ENCODE data around the gene KAT6B.

Gene KAT6B

GRCh38 chr10:74988054-74988775 lies 161.8 kb downstream of the KAT6B start:
- no peak for DNase-seq (ENCODE audit: low spot score)

- no peak for DNase-seq (ENCODE audit: low spot score)
Measured at GRCh38 chr10:74988832-74989561, 162.6 kb downstream of the KAT6B start.

DNA sequence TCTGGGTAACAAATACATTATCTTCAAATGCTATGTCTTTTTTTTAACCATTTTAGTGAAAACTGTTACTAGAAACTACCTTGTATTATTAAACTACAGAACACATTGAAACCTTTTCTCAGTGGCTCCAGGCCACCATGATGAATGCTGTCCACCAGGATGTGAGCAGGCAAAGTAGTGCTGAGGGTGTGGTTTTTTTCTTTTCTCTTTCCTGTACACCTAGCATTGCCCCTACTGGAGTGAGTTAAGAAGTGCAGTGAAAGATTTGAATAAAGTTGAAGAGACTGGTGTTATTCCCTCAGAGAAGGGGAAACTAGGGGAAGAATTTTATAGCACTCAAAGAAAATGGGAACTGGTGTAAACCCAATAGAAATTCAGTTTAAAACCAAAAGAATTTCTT lies 165.0 kb downstream of the KAT6B start:
- peak; percentile 35 for DNase-seq (ENCODE audit: low spot score)

GRCh38 chr10:74992068-74992467 lies 165.7 kb downstream of the KAT6B start:
- DNase-seq (ENCODE audit: low spot score): no peak

DNA sequence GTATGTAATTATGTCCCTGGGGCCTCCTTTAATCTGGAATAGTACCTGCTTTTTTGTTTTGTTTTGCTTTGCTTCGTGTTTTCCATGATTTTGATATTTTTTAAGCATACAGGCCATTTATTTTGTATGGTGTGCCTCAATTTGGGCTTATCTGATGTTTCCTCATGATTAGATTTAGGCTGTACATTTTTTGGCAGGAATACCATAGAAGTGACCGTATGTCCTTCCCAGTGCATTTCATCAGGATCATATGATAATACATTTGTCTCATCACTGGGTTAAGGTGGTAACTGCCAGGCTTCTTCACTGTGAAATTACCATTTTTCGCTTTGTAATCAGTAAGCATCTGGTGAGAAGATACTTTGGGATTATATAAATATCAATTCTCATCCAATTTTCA lies 167.2 kb downstream of the KAT6B start:
- DNase-seq (ENCODE audit: low spot score): no peak

DNA sequence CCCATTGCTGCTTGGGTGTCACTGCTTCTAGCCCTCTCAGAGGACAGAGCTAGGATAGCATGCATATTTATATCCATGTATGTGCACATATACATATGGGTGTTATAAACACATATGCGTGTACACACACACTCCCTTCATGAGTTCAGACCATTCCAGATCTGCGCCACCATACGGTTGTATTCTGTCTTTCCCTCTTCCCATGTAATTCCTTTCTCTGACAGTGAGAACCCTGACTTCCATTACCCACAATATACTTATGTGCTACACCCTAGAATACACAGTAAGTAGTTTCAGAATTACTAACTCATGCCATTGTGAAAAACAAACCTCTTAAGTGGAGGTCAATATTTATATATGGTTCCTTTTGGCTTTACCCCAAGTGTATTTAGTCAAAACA lies 168.5 kb downstream of the KAT6B start:
- no peak for DNase-seq (ENCODE audit: low spot score)

GRCh38 chr10:74995806-74996205 lies 169.4 kb downstream of the KAT6B start:
- DNase-seq (ENCODE audit: low spot score): no peak

- no peak for DNase-seq (ENCODE audit: low spot score)
Measured at GRCh38 chr10:74997163-74997562, 170.8 kb downstream of the KAT6B start.

DNA sequence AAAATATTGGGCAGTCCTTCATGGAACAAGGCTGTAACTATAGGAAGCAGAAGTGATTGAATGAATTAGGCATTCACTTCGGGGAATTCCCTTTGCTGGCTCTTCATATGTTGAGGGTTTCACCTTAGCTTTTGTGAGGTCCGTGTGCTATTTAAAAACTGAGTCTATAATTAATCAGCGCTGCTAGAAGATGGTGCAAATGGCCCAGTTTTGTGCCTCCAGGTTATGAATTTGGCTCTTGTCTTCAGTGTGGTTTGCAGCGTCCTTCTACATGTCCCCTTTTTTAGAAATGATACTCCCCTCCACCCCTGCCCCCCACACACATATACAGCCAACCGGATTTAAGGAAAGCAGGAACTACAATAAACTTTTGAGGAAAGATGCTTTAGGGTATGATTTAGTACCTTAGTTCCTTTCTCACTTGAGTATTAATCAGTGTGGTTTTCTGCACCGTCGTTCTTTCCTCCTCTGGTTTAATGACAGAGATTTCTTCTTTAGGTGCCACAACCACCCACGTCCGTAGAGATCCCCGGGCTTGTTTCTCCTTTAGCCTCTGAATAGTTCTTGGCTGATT lies 174.4 kb downstream of the KAT6B start:
- no peak for DNase-seq (ENCODE audit: low spot score)

- DNase-seq (ENCODE audit: low spot score): no peak
Measured at GRCh38 chr10:75001715-75002350, 175.4 kb downstream of the KAT6B start.

DNA sequence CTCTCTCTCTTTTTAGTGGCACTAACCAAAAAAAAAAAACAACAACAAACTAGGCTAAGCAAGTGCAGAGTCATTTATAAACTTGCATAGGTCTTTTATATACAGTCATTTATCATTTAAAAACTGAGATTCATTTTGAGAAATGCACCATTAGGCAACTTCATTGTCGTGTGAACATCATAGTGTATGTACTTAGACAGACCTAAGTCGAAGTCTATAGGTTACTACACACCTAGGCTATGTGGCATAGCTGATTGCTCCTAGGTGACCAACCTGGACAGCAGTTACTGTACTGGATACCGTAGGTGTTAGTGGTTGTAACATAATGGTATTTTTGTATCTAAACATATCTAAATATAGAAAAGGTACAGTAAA lies 175.9 kb downstream of the KAT6B start:
- DNase-seq (ENCODE audit: low spot score): no peak

GRCh38 chr10:75002967-75003594 lies 176.7 kb downstream of the KAT6B start:
- DNase-seq (ENCODE audit: low spot score): no peak

GRCh38 chr10:75003891-75004290 lies 177.5 kb downstream of the KAT6B start:
- no peak for DNase-seq (ENCODE audit: low spot score)

DNA sequence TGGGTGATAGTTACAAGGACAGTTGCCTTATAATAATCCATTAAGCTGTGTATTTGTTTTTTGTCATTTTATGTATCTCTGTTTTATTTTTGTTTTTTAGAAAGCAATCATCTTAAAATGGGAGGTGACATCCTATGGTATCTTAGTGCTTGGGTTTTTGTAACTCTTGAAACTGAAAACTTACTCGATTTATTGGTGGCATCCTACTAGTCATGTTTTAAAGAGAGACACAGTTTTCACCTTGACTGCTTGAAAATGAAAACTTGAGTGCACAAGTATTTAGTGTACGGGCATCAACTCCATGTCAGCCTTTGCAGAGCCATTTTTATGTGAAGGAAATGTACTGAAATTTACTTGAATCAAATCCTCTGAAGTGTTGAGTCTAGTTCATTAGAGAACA lies 181.2 kb downstream of the KAT6B start:
- DNase-seq (ENCODE audit: low spot score): no peak

DNA sequence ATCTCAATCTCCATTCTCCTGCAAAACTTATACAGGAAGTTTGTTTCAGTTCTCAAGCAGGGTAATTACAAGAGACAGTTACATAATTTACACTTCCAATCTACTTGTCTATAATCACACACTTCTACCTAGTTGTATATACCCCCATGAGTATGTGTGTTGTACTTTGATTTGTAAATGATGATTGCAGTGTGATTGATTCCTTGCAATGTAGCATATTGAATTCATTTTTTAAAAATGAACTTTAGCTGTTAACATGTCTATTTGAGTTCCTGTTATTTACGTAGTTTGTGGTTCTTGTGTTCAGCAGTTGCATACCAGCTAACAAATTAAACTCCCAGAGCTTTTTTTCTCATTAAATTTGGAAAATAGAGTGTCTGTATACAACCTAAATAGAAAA lies 182.6 kb downstream of the KAT6B start:
- DNase-seq (ENCODE audit: low spot score): no peak

DNA sequence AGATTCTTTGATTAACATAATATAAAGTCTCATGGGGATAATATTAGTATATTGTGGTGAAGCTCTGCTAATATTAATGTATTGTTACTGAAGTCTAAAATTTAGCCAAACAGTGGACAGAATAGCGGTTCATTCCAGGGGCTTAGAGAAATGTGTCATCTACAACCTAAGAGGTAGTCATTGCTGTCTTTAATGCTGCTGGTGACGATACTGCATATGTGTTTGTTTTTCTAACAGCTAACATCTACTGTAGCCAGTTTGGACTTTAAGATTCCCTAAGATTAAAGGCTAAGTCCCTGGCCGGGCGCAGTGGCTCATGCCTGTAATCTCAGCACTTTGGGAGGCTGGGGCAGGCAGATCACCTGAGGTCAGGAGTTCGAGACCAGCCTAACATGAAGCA lies 183.0 kb downstream of the KAT6B start:
- no peak for DNase-seq (ENCODE audit: low spot score)

DNA sequence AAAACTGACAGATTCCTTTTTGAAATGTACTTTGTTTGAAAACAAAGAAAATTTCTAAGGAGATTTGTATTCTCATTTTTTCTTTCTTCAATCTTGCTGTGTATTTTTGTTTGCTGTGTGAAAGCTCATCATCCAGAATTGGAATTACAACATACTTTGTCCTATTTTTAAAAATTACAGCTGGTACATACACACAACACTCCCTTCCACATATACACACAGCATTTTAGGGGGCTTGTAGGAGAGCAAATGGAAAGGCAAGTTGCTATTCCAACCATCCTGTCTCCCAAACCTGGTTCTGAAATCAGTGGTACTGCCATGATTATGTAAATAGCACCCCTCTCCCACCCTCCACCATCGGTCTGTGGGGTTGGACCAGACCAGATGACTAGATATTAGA lies 184.0 kb downstream of the KAT6B start:
- no peak for DNase-seq (ENCODE audit: low spot score)

DNA sequence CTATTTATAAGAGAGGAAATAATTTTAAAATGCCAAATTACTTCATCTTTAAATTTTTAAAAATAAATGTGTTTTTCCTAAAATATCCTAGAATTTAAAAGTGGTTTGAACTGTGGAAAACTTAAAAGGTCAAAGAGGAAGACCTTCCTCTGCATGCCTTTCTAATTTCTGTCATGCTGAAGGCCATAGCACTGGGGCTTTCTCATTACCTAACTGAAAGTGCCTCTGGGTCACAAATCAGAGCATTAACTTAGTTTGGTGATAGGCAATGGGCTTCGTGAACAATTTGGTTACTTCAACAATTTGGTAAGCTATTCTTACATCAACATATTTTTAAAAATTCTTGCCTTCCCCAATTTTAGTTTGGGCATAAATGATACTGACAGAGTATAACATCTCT lies 184.8 kb downstream of the KAT6B start:
- DNase-seq (ENCODE audit: low spot score): no peak

GRCh38 chr10:75012471-75012870 lies 186.1 kb downstream of the KAT6B start:
- DNase-seq (ENCODE audit: low spot score): no peak

GRCh38 chr10:75013007-75013406 lies 186.6 kb downstream of the KAT6B start:
- no peak for DNase-seq (ENCODE audit: low spot score)

- no peak for DNase-seq (ENCODE audit: low spot score)
Measured at GRCh38 chr10:75013522-75013921, 187.1 kb downstream of the KAT6B start.

- no peak for DNase-seq (ENCODE audit: low spot score)
Measured at GRCh38 chr10:75014516-75015230, 188.3 kb downstream of the KAT6B start.
